Umbilical cord (tissue), 2 donors: ENCODE measurements around the gene GLA. TPM values are rescaled to one million over a fixed set of nuclear protein-coding genes. Genes with fewer than 3 reads are reported as not detected.
A peak's percentile ranks its signal among the peaks of the same experiment; 100 is the strongest.

ENCODE experiments used
- DNase-seq: peaks from one replicate; pipeline ENCODE4 v3.0.0-alpha.2; 2015; ENCODE audit warnings: low spot score
- total RNA-seq: library from RNA; depleted of rRNA; stranded (reverse); fragments of >200 nt; gene quantifications from one replicate; pipeline ENCODE4 v1.2.3, GENCODE V29; 2014; ENCODE audit warnings: low replicate concordance; ENCODE audit not compliant: insufficient read depth

The GLA gene
- total RNA-seq, 1 donor from 2014 or later = 20.2 TPM

GRCh38 chrX:101397779-101398178, 9.9 kb downstream of the GLA start:
- no peak for DNase-seq

DNA sequence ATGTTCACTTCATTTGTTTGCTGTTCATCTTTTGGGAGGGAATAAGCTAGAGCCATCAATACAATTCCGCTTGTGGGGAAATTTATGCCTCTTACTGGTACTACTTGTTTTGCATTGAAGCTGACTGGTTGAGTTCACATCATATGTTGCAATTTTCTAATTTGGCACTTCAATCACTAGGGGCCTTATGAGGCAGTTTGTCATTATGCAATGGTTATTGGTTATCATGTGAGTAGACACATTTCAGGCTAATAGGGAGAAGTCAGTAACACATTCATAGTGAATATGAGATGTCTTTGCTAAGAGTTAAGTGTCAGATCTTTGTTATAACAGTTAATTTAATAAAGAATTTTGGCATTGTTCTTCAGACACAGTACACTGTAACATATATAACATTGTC, 11.9 kb downstream of the GLA start:
- no peak for DNase-seq

- no peak for DNase-seq
Observed at GRCh38 chrX:101394372-101394771, 13.4 kb downstream of the GLA start.

DNA sequence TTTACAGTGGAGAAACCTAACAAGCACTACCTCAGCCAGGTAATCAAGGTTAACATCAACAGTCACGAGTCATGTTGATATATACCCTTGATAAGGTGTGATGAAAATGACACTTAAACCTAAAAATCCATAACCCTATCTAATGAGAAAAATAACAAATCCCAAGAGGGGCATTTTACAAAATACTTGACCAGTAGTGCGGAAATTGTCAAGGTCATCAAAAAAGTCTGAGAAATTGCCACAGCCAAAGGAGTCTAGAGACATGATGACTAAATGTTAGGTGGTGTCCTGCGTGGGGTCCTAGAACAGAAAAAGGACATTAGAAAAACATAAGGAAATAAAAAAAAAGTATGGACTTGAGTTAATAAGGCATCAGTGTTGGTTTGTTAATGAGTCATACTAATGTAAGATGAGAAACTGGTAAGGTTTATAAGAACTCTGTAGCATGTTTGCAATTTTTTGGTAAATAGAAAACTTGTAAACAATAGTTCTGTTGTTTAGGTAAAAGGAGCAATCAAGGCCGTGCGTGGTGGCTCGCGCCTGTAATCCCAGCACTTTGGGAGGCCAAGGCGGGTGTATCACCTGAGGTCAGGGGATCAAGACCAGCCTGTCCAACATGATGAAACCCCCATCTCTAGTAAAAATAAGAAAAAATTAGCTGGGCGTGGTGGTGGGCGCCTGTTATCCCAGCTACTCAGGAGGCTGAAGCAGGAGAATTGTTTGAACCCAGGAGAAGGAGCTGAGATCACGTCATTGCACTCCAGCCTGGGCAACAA, 14.0 kb downstream of the GLA start:
- no peak for DNase-seq

GRCh38 chrX:101391831-101392230, 15.9 kb downstream of the GLA start:
- no peak for DNase-seq

- DNase-seq = peak; percentile 94
Observed at GRCh38 chrX:101390664-101391525, 16.8 kb downstream of the GLA start, which contains the start of gene RPL36A. RPL36A (plus strand) TSS chrX:101391011; CDS start chrX:101391044, 33 bp downstream.

- DNase-seq = no peak
Observed at GRCh38 chrX:101388604-101389003, 19.1 kb downstream of the GLA start.

GRCh38 chrX:101386542-101386885, 21.2 kb downstream of the GLA start:
- DNase-seq = no peak

DNA sequence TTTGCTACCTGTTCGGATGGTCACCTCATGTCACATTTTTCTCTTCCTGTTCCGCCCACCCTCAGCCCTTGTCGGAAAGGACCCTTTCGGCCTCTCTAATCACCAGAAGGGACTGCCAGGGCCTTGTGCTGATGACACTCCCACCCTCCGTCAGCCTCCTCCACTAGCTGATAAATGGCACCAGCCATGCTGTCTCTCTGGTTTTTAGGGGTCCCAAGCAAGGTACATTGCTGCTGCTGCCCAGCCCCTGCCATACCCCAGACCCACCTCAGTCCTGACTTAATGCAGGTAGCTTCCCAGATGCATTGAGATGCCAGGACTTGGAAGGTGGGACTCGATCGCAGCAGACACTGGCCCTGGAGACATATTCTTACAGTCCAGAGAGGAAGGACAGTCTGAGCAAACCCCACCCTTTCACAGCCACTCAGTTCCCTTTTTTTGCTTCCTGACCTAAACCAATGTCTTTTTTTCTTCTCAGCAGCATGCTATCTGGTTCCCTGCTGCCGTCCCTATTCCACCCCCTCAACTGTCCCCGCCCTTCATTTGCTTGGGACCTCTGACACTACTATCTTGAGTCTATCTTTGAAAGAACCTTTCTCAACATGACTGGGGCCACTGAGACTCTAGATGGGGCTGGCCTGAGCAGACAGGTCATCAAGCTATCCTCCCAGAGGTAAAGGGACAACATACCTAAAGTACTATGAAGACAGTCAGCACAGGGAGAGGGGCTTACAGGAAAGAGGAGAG, 21.8 kb downstream of the GLA start, which contains the start of gene BTK:
TSS of gene BTK (minus strand) at position 397 of the 747 bp plus-strand sequence. CDS start 10,907 bp downstream, outside the sequence.
- DNase-seq = no peak

- no peak for DNase-seq
Observed at GRCh38 chrX:101385026-101385684, 22.6 kb downstream of the GLA start.

DNA sequence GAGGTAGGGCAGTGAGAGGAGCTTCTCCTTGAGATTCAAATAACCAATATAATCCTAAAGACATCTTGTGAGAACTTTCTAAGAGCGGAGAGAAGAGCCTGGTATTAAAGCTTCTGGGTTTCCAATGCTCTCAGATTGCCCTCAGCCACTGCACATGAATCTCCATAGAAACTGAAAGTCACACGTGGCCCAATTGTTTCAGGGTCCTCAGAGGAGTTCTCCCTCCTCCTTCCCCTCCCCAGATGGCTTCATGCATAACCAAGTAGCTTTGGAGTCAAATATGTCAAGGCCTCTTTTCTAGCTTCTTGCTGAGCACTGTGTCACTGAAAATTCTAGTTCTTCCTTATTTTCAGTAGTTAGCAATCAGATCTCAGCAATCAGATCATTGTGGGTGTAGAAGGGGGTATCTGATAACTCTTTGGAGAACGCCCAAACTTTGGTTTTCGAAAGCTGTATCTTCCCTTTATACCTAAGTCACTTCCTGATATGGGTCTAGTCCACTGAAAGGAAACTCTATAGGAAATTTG, 24.0 kb downstream of the GLA start:
- no peak for DNase-seq

GRCh38 chrX:101377547-101377946, 30.2 kb downstream of the GLA start:
- no peak for DNase-seq

GRCh38 chrX:101370888-101371504, 36.7 kb downstream of the GLA start:
- DNase-seq = no peak

DNA sequence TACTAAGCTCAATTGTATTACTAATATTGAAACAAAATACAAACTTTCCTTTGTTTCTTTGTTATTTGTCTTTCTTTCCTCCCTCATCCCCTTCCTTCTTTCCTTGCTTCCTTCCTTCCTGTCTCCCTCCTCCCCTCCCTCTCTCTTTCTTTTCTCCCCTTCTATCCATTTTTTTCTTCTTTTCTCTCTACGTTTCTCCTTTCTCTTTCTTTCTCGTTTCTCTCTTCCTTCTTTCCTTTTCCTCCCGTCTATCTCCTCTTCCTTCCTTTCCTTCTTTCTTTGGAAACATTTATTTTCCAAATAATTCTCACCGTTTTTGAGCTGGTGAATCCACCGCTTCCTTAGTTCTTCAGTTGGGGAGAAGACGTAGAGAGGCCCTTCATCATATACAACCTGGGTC, 38.0 kb downstream of the GLA start:
- no peak for DNase-seq

- no peak for DNase-seq
Observed at GRCh38 chrX:101368800-101369199, 38.9 kb downstream of the GLA start.

DNA sequence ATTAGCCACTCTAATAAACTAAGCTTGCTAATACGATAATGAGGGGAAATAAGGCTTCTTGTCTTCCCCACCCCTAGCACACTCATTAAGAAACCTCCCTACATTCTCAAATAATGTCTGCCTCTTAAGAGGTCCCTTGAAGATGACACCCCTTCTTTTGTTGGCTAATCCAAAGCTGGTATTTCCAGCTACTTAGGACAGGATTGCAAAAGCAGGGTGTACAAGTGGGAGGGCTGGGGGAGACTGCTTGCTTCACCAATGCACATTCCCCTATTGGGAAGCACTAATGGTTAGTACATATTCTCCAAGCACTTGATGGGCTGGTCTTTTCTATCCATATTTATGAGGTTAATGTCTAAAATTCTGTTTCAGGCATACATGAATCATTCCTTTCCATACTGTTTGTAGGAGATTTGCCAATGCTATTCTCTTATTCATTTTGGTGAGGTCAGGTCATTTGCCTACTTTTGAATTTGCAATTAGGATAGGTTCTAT, 42.4 kb downstream of the GLA start:
- DNase-seq = no peak

DNA sequence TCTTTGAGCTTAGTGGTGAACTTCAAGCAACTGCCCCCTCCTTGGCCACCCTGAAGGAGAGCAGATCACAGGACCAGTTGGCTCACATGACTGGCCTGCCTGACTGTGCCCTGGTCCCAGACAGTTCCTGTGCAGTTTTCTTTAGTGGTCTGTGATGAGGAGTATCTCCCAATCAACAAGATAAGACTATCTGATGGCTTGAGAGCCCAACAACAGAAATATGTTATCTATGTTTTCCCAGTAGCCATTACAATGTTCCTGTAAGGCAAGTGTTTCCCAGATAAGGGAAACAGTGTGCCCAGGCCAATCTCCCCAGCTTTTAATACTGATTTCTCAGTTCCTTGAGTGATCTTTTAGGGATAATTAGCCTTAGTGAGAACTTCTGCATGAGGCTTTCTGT, 45.0 kb downstream of the GLA start:
- no peak for DNase-seq

DNA sequence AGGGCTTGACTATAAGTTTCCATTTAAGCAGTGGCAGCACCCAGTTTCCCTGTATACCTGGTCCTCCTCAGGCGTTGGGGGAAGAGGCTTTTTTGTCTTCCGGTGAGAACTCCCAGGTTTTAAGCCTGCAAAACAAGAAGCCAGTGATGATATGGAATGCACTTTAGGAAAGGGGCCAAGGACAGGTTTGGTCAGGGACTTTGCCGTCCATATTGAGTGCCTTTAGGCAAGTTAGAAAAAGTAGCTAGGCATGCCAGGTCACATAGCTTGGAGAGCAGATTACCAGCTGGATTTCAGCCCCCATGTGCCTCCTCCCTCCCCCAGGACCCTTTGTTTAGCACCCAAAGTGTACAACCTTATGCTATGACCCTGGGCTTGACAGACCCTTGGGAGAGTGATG, 45.6 kb downstream of the GLA start:
- no peak for DNase-seq

DNA sequence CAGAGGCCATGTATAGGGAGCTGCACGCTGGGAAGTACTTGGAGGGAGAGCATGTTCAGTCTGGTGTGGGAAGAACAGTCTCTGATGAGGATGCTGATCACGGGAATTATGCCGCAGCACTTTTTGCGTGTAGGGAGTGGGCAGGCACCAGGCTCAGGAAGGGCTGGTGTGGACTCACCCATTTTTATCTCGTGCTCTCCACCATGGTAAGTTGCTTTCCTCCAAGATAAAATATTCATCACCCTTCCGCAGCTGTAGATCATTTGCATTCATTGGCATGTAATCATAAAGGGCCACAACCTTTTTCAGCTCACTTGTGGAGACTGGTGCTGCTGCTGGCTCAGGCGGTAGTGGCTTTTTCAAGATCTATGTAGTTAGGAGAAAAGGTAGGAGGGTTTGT, 47.3 kb downstream of the GLA start:
- DNase-seq = no peak

GRCh38 chrX:101359966-101360365, 47.8 kb downstream of the GLA start:
- no peak for DNase-seq
